Measurements from ENCODE around the gene SLC25A34. TPM values are rescaled to one million over a fixed set of nuclear protein-coding genes. Genes with fewer than 3 reads are reported as not detected.
A peak's percentile ranks its signal among the peaks of the same experiment; 100 is the strongest.

The SLC25A34 gene
- total and polyA plus RNA-seq, 11 donors, result 1.6 to 71.2 (median 17.8) TPM

DNA sequence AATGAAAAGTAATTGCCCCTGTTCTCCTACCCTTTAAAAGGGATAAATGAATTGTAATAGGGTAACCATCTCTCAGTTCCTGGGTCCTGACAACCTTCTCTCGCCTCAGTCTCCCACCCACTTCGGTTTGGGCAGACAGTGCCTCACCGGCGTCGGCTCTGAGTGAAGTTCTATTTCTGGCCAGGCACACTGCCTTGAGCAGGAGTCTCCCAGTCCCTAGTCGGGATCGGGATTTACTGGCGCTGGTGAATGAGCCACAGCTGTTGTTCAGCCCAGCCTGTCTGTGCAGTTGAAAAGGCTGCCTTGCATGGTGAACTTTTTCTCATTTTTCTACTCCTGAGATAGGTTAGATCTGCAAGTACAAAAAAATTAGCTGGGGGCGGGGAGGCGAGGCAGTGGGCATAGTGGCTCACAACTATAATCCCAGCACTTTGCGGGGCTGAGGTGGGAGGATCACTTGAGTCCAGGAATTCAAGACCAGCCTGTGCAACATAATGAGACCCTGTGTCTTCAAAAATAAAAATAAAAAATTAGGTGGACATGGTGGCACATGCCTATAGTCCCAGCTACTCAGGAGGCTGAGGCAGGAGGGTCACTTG lies 44.5 kb upstream of the SLC25A34 start:
- Histone ChIP-seq H3K4me1 (peaks cover 4 to 61% (median 36%) of the 10 kb centered on the region in 12 donors), H3K27me3 (no peaks in the 10 kb centered on the region), H3K36me3 (peaks cover 0 to 12% (median 6%) of the 10 kb centered on the region in 9 donors), H3K27ac (peak overlapping the region in 11 of 12 donors; percentile 3 to 76 (median 63)), H3K9me3 (no peaks in the 10 kb centered on the region), H3K4me3 (peak overlapping the region in 1 of 12 donors; percentile 15)
- TF ChIP-seq, protein P1, sequence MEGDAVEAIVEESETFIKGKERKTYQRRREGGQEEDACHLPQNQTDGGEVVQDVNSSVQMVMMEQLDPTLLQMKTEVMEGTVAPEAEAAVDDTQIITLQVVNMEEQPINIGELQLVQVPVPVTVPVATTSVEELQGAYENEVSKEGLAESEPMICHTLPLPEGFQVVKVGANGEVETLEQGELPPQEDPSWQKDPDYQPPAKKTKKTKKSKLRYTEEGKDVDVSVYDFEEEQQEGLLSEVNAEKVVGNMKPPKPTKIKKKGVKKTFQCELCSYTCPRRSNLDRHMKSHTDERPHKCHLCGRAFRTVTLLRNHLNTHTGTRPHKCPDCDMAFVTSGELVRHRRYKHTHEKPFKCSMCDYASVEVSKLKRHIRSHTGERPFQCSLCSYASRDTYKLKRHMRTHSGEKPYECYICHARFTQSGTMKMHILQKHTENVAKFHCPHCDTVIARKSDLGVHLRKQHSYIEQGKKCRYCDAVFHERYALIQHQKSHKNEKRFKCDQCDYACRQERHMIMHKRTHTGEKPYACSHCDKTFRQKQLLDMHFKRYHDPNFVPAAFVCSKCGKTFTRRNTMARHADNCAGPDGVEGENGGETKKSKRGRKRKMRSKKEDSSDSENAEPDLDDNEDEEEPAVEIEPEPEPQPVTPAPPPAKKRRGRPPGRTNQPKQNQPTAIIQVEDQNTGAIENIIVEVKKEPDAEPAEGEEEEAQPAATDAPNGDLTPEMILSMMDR (IDR thresholded peaks at IDR 0.05), result no peak
- no peak for TF ChIP-seq POLR2A (IDR thresholded peaks at IDR 0.05)
- peak; percentile 89 to 94 (median 91) for ATAC-seq
- WGBS, 4 donors, result 29 to 44% (median 37%) methylated on average over 11 of the region's 11 CpGs
- intact Hi-C loops (cut with DNase I), result no loop called here
- DNase-seq, result peak; percentile 67 to 87 (median 76)

DNA sequence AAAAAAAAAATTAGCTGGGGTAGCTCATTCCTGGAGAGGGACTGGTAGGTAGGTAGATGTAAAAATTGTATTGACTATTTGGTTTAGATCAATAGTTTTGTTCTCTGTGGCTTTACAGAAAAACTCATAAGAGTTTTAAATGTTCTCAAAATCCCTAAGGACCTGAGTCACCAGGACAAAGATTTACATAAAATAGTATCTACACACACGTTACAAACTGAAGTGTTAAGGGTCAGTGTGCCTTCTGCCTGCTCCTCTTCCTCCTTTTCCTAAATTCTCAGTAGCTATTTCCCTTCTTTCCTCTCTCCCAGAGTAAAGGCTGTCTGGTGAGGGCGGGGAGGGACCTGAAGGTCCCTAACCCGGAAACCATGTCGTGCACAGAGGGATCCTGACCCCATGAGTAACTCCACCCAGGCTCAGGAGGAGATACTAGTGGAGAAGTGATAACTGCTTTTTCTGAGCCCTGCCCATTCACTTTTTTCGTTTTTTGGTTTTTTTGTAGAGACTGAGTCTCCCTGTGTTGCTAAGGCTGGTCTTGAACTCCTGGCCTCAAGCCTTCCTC lies 43.9 kb upstream of the SLC25A34 start:
- intact Hi-C loops (cut with DNase I), result no loop called here
- Histone ChIP-seq H3K36me3 (peaks cover 0 to 18% (median 8%) of the 10 kb centered on the region in 9 donors), H3K27ac (peak overlapping the region in 9 of 12 donors; percentile 3 to 76 (median 63)), H3K4me3 (no peak overlapping the region), H3K4me1 (peaks cover 4 to 63% (median 42%) of the 10 kb centered on the region in 12 donors), H3K27me3 (no peaks in the 10 kb centered on the region), H3K9me3 (no peaks in the 10 kb centered on the region)
- 37 to 57% (median 41%) methylated on average over 5 of the region's 5 CpGs for WGBS, 4 donors
- TF ChIP-seq POLR2A (IDR thresholded peaks at IDR 0.05), result no peak
- TF ChIP-seq, protein P1 (IDR thresholded peaks at IDR 0.05), result no peak
- no peak for DNase-seq
- peak in 3 of 4 donors; percentile 24 to 42 (median 40) for ATAC-seq

- H3K4me1 ChIP-seq, result peaks cover 6 to 63% (median 49%) of the 10 kb centered on the region in 12 donors
- H3K27ac ChIP-seq, result peak overlapping the region in 4 of 12 donors; percentile 2 to 39 (median 22)
- ATAC-seq (peak in 3 of 4 donors; percentile 15 to 51 (median 48)), DNase-seq (no peak)
- 74 to 83% (median 78%) methylated on average over 5 of the region's 5 CpGs for WGBS, 4 donors
- no peaks in the 10 kb centered on the region for H3K27me3 ChIP-seq
- no peaks in the 10 kb centered on the region for H3K9me3 ChIP-seq
- peaks cover 0 to 22% (median 8%) of the 10 kb centered on the region in 9 donors for H3K36me3 ChIP-seq
- no peak overlapping the region for H3K4me3 ChIP-seq
- intact Hi-C loops (cut with DNase I), result no loop called here
- TF ChIP-seq POLR2A (IDR thresholded peaks at IDR 0.05), result no peak
- TF ChIP-seq, protein P1 (IDR thresholded peaks at IDR 0.05), result no peak
Observed at GRCh38 chr1:15693371-15693770, 42.7 kb upstream of the SLC25A34 start.

- peak overlapping the region in 1 of 12 donors; percentile 26 for H3K4me3 ChIP-seq
- intact Hi-C loops (cut with DNase I), result no loop called here
Observed at GRCh38 chr1:15696956-15697521, 39.0 kb upstream of the SLC25A34 start.

More at GRCh38 chr1:15696956-15697521, 39.0 kb upstream of the SLC25A34 start:
- peaks cover 0 to 25% (median 10%) of the 10 kb centered on the region in 9 donors for H3K36me3 ChIP-seq
- 37 to 52% (median 46%) methylated on average over 10 of the region's 10 CpGs for WGBS, 4 donors
- no peaks in the 10 kb centered on the region for H3K27me3 ChIP-seq
- ATAC-seq (peak in 3 of 4 donors; percentile 21 to 57 (median 53)), DNase-seq (no peak)
- peak overlapping the region in 9 of 12 donors; percentile 12 to 93 (median 38) for H3K27ac ChIP-seq
- no peaks in the 10 kb centered on the region for H3K9me3 ChIP-seq
- TF ChIP-seq, protein P1 (IDR thresholded peaks at IDR 0.05), result no peak
- H3K4me1 ChIP-seq, result peaks cover 5 to 66% (median 48%) of the 10 kb centered on the region in 12 donors

Data from heart left ventricle (tissue), 16 donors.